ENCODE data around the gene PAX8. TPM values are rescaled to one million over a fixed set of nuclear protein-coding genes. Genes with fewer than 3 reads are reported as not detected.

PAX8 gene
- total RNA-seq, 1 donor = 2.9 TPM

- Histone ChIP-seq H3K27me3 (ENCODE audit: insufficient read depth, low read length) (no peaks in the 10 kb centered on the region), H3K36me3 (ENCODE audit: insufficient read depth, low read length) (no peaks in the 10 kb centered on the region), H3K4me1 (ENCODE audit: insufficient read depth, low read length) (no peaks in the 10 kb centered on the region), H3K27ac (ENCODE audit: low read depth, low read length) (no peak overlapping the region), H4K20me1 (ENCODE audit: insufficient read depth, low read length) (no peaks in the 10 kb centered on the region), H3K4me3 (ENCODE audit: insufficient read depth, low read length) (no peak overlapping the region), H2AFZ (ENCODE audit: low read length) (no peak overlapping the region), H3K4me2 (ENCODE audit: insufficient read depth, low read length) (no peak overlapping the region), H3K9me3 (ENCODE audit: low read depth, low read length) (no peaks in the 10 kb centered on the region), H3K79me2 (ENCODE audit: insufficient read depth, low read length) (no peaks in the 10 kb centered on the region)
- TF ChIP-seq CTCF (IDR thresholded peaks at IDR 0.05; ENCODE audit: extremely low read depth, low read depth, low read length) = no peak
- no peak for DNase-seq (ENCODE audit: insufficient read length, low spot score, missing footprints)
Observed at GRCh38 chr2:113167962-113168340, 110.8 kb downstream of the PAX8 start.

- no peaks in the 10 kb centered on the region for H3K4me1 ChIP-seq (ENCODE audit: insufficient read depth, low read length)
- no peak overlapping the region for H3K4me2 ChIP-seq (ENCODE audit: insufficient read depth, low read length)
- H3K79me2 ChIP-seq (ENCODE audit: insufficient read depth, low read length) = no peaks in the 10 kb centered on the region
- no peak overlapping the region for H3K4me3 ChIP-seq (ENCODE audit: insufficient read depth, low read length)
- H3K27ac ChIP-seq (ENCODE audit: low read depth, low read length) = no peak overlapping the region
- H3K27me3 ChIP-seq (ENCODE audit: insufficient read depth, low read length) = no peaks in the 10 kb centered on the region
- no peak for DNase-seq (ENCODE audit: insufficient read length, low spot score, missing footprints)
- H2AFZ ChIP-seq (ENCODE audit: low read length) = no peak overlapping the region
- no peaks in the 10 kb centered on the region for H4K20me1 ChIP-seq (ENCODE audit: insufficient read depth, low read length)
- H3K9me3 ChIP-seq (ENCODE audit: low read depth, low read length) = no peaks in the 10 kb centered on the region
- no peaks in the 10 kb centered on the region for H3K36me3 ChIP-seq (ENCODE audit: insufficient read depth, low read length)
- no peak for TF ChIP-seq CTCF (IDR thresholded peaks at IDR 0.05; ENCODE audit: extremely low read depth, low read depth, low read length)
Observed at GRCh38 chr2:113167115-113167932, 111.4 kb downstream of the PAX8 start.

GRCh38 chr2:113166187-113166645 lies 112.5 kb downstream of the PAX8 start:
- Histone ChIP-seq H3K4me1 (ENCODE audit: insufficient read depth, low read length) (no peaks in the 10 kb centered on the region), H3K27ac (ENCODE audit: low read depth, low read length) (no peak overlapping the region), H3K79me2 (ENCODE audit: insufficient read depth, low read length) (no peaks in the 10 kb centered on the region), H3K36me3 (ENCODE audit: insufficient read depth, low read length) (no peaks in the 10 kb centered on the region), H2AFZ (ENCODE audit: low read length) (no peak overlapping the region), H3K4me3 (ENCODE audit: insufficient read depth, low read length) (no peak overlapping the region), H4K20me1 (ENCODE audit: insufficient read depth, low read length) (no peaks in the 10 kb centered on the region), H3K27me3 (ENCODE audit: insufficient read depth, low read length) (no peaks in the 10 kb centered on the region), H3K9me3 (ENCODE audit: low read depth, low read length) (no peaks in the 10 kb centered on the region), H3K4me2 (ENCODE audit: insufficient read depth, low read length) (no peak overlapping the region)
- no peak for DNase-seq (ENCODE audit: insufficient read length, low spot score, missing footprints)
- no peak for TF ChIP-seq CTCF (IDR thresholded peaks at IDR 0.05; ENCODE audit: extremely low read depth, low read depth, low read length)

Other genes starting within 250 kb of the PAX8 start
- not detected in 2 replicates for gene IL36B, start 226.1 kb downstream of the PAX8 start, total RNA-seq
- gene IL36RN, start 219.7 kb downstream of the PAX8 start, total RNA-seq = not detected in 2 replicates
- gene IL1F10, start 211.0 kb downstream of the PAX8 start, total RNA-seq = not detected in 2 replicates
- not detected in 2 replicates for gene IL1RN, start 151.3 kb downstream of the PAX8 start, total RNA-seq
- gene PSD4, start 105.0 kb downstream of the PAX8 start, total RNA-seq = 1.2 and 1.8 TPM in 2 replicates
- 25.6 and 26.4 TPM in 2 replicates for gene ZNG1B, start 158.8 kb upstream of the PAX8 start, total RNA-seq
- under 0.01 and 0.29 TPM in 2 replicates for gene FOXD4L1, start 219.7 kb upstream of the PAX8 start, total RNA-seq

Data from osteoblast (primary cell).